GM12873 (cell line): ENCODE measurements around the gene ADAM20.

Experiments used
- CTCF ChIP-seq: IDR thresholded peaks from 2 replicates; pipeline ENCODE4 v1.5.1; 2012; ENCODE audit warnings: low read depth, mild to moderate bottlenecking, moderate library complexity, low read length, control low read depth; ENCODE audit not compliant: insufficient read depth; ENCODE audit errors: missing control alignments

The ADAM20 gene

GRCh38 chr14:70515811-70516210, 19.0 kb downstream of the ADAM20 start:
- no peak for TF ChIP-seq CTCF

- no peak for TF ChIP-seq CTCF
These were observed 20.4 kb downstream of the ADAM20 start for GRCh38 chr14:70514168-70515069.

GRCh38 chr14:70498191-70498590, 36.6 kb downstream of the ADAM20 start:
- no peak for TF ChIP-seq CTCF

GRCh38 chr14:70489579-70490200, 45.1 kb downstream of the ADAM20 start:
- no peak for TF ChIP-seq CTCF

- TF ChIP-seq CTCF = no peak
These were observed 61.0 kb downstream of the ADAM20 start for GRCh38 chr14:70473825-70474224.
